NCI-H1930 (cell line): Measurements from ENCODE around the gene MYH9.

Experiments
- DNase-seq, 2 experiments: peaks; one replicate each; lab custom pipeline; 2025; lab: John Stamatoyannopoulos, UW

Gene MYH9

DNA sequence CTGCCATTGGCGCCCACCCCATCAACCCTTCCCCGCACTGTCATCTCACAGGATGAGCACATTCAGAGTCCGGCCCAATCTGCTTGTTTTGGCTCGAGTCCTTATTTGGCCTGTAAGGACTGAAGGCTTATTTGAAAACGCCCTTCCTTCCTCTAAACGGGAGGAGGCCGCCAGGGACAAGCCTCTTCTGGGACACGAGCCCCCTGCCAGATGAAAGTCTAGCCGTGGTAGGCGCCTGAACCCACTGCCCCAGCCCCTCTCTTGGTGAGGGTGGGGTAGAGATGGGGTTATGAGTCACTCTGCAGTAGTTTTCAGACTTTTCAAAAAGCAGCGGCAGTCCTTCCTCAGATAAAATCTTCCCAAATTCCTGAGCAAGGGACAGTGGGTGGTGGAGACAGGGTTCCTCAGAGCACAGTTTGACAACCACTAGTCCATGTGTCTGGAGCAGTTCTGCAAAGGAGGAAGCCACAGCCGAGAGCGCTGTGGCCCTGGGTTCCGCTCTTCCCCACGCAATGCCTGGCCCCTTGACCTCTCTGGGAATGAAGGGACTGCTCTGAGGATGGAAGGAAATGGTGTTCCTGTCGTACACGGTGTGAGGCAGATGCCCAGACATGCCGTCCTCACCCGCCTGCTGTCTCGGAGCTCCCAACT, 57.0 kb downstream of the MYH9 start:
- no peak for DNase-seq

DNA sequence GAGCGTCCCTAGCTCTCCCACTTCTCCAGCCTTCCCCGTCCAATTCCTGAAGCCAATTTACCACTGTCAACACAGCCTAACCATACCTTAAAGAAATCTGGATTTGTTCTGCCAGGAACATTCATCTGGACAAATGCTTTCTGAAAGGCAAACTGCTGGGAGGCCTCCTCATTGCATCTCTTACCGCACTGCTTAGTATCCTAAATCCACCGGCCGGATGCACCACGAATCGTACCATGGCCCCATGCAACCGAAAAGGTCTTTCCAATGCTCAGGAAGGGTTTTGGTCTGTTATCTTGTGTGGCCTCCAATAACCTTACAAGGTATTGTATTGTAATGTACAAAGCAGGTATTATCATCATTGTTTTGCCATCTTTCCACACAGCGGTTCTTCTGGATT, 57.6 kb downstream of the MYH9 start:
- DNase-seq: no peak

DNA sequence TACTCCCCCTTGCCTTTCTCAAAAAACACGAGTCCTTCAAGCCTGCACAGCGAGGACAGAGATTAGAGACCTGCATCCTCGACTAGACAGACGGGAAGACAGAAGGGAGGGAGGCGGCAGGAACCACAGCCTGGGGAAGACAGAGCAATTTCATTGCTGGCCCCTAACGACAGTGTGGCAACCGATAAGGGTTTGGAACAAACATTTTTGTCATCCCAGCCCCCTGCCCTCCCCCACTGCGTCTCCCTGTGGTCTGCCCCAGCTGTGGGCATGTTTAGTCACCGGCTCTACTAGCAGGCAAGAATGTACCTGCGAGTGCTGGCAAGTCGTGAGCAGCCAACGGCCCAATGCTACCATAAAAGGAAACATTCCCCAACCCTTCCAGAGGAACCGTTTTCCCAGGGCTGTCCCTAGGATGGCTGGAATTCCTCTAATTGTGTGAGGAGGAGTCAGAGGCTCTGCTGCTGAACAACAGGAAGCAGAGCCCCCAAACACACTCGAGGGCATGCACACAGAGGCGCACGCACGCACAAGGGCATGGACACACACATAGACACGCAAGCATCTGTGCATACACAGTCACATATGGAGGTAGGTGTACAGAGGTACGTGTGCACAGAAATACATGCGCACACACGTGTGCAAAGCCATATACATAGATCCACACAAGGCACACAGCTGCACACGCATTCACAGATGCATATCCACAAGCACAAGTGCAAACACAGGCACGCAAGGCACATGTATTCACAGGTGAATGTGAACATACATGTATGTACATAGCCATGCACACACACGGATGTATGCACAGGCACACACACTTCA, 58.3 kb downstream of the MYH9 start:
- DNase-seq: no peak

DNA sequence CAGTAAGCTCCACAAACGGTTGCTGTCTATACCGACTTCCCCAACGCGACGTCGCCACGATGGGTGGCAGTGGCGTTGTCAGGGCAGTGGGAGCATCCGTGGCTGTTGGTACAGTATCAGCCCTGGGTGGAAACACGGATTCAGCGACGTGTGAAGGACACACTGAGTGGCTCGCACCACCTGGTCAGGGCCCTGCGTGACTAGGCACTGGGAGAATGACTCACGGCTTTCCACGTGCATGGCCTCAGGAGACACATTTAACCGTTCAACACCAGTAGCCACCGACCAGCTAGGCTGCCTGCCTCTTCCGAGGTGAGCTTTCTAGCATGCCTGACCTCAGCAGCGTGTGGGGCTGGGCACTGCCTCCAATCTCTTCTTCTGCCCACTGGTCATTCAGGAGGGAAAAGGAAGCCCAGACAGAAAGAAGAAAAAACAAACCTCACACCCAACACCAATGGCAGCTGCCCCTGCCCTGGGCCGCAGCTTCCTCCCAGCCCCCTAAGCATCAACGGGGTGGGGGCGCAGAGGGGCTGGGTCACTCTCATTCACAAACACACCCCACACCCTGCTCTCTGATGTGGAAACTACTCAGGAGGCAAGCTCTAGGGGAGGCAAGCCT, 59.0 kb downstream of the MYH9 start:
- DNase-seq: no peak

DNA sequence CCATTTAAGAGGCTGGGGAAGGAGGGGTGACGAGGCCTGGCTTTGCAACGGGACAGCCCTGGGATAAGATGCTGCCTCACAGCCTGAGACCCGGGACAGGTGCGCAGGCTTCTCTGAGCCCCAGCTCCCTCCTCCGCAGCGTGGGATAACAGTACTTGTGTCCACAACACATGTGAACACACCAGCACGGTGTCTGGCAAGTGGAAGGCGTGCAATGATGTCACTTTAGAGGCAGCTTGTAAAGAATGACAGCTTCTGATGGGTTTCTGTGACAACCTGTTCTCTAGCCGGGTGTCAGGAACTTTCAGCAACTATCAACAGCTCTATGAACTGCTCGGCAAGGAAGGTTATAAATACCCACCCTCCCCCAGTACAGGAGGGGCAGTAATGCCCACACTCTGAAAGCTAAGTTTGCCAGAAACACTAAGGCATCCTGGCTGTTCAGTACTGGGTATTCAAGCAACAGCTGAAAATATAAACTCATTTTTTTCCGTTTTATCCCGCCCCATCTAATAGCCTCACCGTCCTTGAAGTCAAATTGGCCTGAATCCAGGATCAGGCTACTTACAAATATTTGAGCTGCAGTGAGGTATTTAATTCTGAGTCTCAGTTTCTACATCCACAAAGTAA, 59.7 kb downstream of the MYH9 start:
- DNase-seq: no peak

DNA sequence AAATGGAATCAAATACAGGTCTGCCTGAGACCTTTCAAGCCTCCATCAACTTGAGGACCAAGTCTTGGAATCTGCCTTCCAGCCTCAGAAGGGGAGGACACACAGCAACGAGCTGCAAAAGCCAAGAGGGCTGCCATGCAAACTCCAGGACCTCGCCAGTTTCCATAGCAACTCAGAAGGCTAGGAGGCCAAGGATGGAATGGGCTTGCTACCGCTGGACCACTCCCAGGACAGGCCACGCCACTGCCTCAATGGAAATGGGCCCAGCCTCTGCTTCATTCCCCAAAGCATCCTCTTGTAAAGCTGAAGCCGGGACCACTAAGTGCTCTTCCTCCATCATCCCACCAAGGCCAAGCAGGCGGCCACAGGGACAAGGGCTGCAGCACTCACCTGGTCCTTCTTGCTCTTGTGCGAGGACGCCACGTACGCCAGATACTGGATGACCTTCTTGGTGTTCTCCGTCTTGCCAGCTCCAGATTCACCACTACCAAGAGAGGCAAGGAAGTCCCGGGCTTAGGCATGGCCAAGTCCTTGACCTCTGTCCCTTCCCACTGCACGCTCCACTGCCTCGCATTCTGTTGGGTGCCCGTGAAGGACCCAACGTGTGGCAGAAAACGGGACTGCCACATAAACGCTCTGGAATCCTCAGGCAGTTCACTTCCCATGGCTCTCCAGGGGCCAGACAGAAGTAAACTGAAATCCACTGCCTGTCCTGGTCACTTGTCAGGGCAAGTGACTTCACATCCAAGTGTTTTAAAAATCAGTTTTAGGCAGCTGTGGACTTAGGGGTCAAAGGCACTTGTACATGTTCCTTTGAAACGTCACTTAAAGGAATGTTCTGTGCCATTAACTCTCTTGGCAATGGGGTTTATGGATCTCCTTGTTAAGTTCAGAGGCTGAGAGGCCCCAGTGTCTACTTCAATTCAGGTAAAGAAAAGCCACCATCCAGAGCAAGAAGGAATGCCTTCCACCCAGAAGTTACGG, 61.3 kb downstream of the MYH9 start:
- no peak for DNase-seq

DNA sequence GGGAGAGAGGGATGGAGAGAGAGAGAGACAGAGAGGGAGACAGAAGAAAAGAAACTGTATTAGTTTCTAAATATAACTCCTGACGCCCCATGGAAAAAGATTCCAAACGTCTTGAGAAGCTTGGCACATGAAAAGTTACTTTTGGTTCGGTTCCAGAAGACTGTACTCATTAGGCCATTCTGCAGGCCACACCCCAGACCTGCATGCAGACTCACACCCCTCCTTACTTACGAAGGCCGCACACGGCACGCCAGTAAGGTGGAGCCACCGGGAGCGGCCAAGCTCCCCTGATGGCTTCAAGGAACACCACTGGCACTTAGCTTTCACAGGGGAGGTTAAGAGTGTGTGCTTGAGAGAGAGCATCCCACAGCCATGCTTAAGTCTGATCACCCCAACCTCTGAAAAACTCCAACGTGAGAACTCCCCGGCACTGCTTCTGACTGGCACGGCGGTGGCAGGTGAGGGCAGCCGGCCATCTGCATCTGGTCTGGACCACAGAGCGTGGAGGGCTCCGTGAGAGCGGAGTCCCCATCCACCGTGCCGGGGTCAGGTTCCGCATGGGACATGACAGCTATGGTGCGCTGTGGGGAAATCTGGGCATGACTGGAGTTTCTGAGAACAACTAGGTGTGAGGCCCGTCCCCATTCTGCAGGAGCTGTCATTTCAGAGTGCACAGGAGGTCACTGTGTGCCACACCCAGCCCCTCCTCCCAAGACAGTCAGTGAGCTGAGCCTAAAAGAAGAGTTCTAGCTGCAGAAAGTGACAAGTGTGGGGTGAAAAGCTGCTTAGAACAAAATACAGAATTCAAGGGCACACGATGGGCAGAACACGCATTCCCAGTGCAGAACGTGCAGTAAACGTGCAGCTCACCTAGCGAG, 62.4 kb downstream of the MYH9 start:
- no peak for DNase-seq

DNA sequence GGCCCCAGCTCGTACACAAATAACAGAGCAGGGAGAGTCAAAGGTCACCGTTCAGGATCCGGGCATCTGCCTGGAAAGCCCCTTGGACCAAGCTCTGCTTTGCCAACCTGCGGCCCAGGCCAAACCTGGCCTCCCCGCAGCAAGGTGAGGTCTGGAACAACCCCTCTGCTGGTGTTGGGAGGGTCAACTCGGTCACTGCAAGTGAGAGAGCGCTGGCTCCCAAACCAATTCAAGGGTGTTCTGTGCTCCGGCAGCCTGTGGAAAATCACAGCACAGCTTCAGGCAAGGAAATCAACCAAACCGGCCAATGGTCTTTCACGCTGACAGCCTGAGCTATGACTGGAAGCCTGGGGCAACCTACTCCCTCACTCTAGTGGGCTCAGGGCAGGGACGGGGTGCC, 63.4 kb downstream of the MYH9 start:
- DNase-seq: no peak

DNA sequence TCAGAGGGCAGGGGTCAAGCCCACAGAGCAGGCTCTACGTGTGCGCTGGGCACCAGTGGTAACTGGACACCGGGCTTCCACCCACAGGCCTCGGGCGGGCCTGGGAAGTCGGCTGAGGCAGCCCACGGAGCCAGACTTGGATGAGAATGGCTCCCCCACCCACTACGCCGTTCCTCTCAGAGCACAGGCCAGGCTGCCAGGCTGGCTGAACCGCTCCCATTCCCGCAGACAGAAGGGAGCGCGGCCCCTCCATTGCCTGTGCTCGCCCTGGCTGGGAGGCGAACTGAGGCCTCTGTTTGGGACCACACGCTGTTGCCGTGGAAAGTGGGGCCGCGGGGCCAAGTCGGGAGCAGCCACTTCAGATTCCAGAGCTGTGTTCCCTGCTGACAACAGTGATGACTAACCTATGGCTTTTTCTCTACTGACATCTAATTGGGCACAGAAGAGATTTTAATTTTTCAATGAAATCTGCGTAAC, 63.9 kb downstream of the MYH9 start:
- no peak for DNase-seq

DNA sequence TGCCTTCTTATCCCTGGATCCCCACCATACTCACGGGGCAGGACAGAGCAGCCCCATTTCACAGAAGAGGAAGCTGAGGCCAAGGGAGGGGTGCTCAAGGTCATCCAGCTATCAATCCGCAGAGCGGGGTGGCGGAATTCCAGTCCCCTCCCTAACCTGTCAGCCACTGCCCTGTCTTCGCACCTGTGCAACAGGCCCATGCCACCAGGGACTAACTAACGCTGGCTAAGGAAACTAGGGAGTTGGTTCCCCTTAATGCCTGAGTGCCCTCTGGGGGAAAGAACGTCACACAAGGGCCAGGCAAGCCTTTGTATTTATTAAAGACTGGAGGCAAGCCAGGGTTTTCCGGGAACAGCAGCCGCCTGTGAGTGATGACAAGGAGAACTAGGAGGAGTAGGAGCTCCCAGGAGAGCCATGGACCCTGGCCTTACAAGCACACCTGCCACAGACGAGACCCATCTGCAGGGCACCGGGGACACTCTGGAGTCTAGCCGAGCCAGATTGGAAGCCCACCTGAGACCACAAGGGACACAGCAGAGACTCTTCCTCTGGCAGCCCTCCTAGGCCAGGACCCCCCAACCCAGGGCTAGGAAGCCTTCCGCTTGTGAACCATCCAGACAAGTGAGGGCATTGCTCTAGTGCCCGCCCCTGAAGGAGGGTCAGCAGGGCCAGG, 64.4 kb downstream of the MYH9 start:
- DNase-seq: no peak

DNA sequence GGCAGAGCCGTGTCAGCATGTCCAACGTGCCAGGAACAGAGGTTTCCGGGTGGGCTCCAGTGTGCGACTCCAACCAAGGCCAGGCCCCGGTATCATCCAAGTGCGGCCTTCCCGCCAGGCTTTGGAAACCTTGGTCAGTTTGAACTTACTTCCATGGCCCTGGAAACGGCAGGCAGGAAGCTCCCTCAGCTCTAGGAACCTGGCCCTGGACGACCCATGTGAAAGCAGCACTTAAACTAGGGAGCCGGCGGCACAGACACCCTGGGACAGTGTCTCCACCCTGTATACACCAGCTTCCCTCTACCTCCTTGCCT, 65.2 kb downstream of the MYH9 start:
- no peak for DNase-seq

DNA sequence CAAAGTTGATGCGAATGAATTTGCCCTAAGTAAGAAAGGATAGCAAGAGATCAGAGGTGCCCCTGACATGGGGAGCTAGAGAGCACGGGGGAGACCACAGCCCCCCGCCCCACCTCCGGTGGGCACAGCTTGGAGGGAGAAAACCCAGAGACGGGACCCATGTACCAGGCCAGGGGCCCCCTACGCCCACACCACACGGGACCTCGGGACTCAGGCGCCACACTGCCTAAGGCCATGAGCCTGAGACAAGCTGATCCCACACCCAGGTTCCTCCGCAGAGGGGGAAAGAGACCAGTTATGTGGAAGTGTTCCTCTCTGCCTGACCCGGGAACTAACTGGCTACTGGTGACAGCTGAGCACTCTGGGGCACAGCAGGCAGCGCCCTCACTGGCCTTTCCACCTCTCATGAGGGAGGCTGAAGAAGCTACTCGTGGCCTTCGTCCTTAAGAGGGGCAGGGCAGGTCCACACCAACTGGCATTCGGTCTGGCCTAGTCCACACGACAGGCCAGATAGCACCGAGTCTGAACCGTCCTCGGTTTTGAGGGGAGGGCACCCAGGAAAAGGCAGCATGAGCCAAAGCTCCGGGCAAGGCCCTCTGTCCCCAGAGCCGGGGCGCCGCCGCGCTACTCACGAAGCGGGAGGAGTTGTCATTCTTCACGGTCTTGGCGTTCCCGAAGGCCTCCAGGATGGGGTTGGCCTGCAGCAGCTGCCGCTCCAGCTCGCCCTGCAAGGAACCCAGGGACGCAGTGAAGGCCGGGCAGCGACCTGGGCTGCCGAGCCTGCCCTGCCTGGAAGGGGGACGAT, 65.8 kb downstream of the MYH9 start:
- no peak for DNase-seq

DNA sequence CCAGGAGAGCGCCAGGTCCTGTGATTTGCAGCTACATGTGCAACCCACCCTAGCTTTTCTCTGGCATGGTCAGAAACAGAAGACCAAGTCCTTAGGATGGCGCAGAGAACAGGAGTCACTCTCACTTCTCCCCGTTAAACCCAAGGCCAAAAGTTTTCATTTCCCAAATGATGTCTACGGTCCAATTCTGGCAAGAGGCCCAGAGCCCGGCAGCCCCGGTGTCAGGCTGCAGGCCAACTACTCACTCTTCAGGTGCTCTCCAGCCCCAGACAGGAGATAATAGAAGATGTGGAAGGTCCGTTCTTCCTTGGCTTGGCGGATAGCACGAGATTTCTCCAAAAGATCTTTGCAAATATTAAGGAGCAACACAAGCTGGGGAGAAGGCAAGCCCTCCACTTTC, 67.2 kb downstream of the MYH9 start:
- no peak for DNase-seq

DNA sequence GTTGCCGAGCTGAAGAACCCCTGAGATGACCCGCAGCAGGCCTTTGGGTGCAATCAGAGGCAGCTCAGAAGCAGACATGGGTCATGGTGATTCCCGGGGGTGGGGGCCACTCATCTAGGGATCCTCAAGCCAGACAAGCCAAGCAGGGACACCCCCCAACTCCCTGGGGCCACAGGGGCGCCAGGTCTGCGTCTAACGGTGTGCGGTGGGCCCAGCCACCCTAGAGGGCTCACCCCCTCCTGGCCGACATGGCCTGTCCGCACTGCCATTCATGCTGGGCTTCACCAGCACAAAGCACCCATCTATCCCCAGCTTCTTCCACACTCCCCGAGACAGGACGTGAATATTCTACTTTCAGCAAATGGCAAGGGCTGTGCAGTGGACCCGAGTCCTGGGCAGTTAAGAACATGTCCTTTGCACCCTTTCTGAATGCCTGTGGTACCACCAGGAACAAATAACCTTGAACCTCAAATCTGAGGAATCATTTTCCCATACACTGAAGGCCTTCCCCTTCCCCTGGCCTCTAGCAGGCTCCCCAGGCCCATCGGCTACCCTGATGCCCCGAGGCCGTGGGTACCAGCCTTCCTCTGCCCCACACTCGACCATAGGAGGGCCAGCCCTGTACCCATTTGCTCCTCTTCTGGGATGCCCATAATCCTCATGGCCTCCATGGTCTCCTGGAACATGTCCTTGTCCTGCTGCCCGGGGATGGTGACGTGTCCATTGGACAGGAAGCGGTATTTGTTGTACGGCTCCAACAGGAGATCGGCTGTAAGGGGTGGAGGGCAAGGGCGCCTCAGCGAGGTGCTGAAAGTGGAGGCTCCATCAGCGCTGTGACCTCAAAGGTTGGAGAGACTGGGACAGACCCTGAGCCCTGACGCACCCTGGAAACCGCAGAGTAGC, 67.9 kb downstream of the MYH9 start:
- DNase-seq: no peak

DNA sequence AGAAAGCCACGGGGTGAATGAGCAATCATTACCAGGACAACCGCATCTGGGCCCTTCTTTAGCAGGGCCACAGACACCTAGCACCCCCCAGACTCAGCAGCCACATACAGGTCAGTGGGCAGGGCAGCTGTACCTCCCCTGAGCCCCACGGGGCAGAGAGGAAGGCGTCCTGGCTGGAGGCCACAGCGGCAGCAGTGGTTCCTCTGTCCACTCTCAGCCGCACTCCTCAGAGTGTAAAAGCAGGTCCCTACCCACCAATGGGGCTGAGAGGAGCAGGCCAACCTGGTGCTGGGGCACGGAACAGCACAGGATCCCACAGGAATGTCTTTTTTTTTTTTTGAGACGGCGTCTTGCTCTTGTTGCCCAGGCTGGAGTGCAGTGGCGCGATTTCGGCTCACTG, 69.3 kb downstream of the MYH9 start:
- DNase-seq: no peak

DNA sequence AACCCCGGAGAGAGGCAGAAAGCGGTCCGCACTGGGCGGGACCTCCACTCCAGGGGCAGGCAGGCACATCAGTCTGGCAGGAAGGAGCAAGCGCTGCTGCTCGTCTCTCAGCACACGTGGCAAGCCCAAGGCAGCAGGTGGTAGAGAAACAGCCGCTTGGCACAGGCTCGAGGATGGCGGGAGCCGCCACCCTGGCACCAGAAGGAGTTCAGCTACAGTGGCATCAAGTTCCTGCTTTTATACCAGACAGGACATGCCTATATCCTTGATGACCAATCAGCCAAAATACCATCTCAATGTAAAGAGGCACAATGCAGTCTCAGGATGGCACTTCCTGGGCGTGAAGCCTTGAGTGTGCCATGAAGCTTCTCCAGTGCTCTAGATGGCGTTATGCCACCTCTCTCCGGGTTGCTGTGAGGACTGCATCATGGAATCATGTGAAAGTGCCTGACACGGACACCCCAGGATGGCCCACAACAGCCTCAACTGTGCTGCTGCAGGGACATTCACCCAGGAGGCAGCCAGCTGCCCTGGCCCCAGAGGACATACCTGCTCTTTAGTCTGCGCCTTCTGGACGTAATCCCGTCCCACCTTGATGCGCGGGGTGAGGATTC, 70.0 kb downstream of the MYH9 start:
- DNase-seq: no peak

DNA sequence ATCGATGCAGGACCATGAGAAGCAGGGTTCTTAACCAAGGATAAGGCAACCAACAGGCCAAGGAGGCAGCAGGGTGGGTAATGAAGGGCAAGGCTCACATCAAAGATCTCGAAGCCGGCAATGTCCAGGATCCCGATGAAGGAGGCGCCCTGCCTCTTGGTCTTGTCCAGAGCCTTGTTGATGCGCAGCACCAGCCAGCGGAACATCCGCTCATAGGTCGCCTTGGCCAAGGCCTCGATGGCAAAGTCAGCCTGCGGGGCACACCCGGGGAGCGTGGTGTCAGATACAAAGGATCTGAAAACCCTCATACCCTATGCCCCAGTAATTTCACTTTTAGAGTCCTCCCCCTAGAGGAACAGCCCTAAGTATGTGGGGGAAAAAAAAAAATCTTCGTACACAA, 71.3 kb downstream of the MYH9 start:
- DNase-seq: no peak

DNA sequence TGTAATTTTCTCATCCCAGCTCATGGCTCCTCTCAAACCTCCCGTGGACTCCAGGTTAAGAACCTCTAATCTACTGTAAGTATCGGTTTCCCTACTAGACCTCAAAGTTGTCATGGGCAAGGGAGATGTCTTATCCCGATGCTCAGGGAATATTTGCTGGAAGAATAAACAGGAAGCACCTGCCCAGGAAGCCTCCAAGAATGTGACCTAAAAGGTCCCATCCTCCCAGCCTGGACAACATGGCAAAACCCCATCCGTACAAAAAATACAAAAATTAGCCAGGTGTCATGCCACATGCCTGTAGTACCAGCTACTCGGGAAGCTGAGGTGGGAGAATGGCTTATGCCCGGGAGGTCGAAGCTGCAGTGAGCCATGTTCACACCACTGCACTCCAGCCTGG, 72.4 kb downstream of the MYH9 start:
- DNase-seq: no peak
